IPS-NIHi7 (cell line): ENCODE results near the gene PCMT1.
A peak's percentile ranks its signal among the peaks of the same experiment; 100 is the strongest.
"Not testable (repeated sequence)": the region's sequence is repeated elsewhere in the genome, so short reads cannot be mapped to it uniquely, and the experiment has no call there.

Source experiments
- DNase-seq: peaks from one replicate; pipeline ENCODE4 v3.0.0; 2012; ENCODE audit warnings: mixed read lengths; ENCODE audit errors: extremely low spot score

PCMT1 gene

GRCh38 chr6:149750136-149750609, 632 bp downstream of the PCMT1 start:
- DNase-seq: peak; percentile 74

GRCh38 chr6:149751239-149751638, 1.7 kb downstream of the PCMT1 start:
- DNase-seq: no peak

GRCh38 chr6:149751920-149752319, 2.4 kb downstream of the PCMT1 start:
- DNase-seq: not testable (repeated sequence)

- no peak for DNase-seq
Measured at GRCh38 chr6:149752600-149753373, 3.2 kb downstream of the PCMT1 start.

- DNase-seq: not testable (repeated sequence)
Measured at GRCh38 chr6:149753374-149753637, 3.8 kb downstream of the PCMT1 start.

GRCh38 chr6:149754548-149754947, 5.0 kb downstream of the PCMT1 start:
- DNase-seq: no peak

- DNase-seq: no peak
Measured at GRCh38 chr6:149755300-149756260, 6.0 kb downstream of the PCMT1 start.

- DNase-seq: no peak
Measured at GRCh38 chr6:149756261-149756636, 6.7 kb downstream of the PCMT1 start.

GRCh38 chr6:149761438-149761837, 11.9 kb downstream of the PCMT1 start:
- DNase-seq: no peak

- no peak for DNase-seq
Measured at GRCh38 chr6:149763866-149764265, 14.3 kb downstream of the PCMT1 start.

GRCh38 chr6:149766156-149766769, 16.7 kb downstream of the PCMT1 start:
- DNase-seq: no peak

- no peak for DNase-seq
Measured at GRCh38 chr6:149769676-149770075, 20.1 kb downstream of the PCMT1 start.

- no peak for DNase-seq
Measured at GRCh38 chr6:149771185-149771584, 21.6 kb downstream of the PCMT1 start.

GRCh38 chr6:149771925-149772324, 22.4 kb downstream of the PCMT1 start:
- DNase-seq: no peak

GRCh38 chr6:149777624-149778023, 28.1 kb downstream of the PCMT1 start:
- no peak for DNase-seq

- DNase-seq: no peak
Measured at GRCh38 chr6:149779644-149779963, 30.1 kb downstream of the PCMT1 start.

- DNase-seq: no peak
Measured at GRCh38 chr6:149781715-149782114, 32.2 kb downstream of the PCMT1 start.

- no peak for DNase-seq
Measured at GRCh38 chr6:149782337-149782736, 32.8 kb downstream of the PCMT1 start.

GRCh38 chr6:149783551-149783950, 34.0 kb downstream of the PCMT1 start:
- DNase-seq: no peak

- DNase-seq: no peak
Measured at GRCh38 chr6:149806127-149806526, 56.6 kb downstream of the PCMT1 start.

GRCh38 chr6:149809798-149810197, 60.3 kb downstream of the PCMT1 start:
- no peak for DNase-seq

GRCh38 chr6:149813351-149813750, 63.8 kb downstream of the PCMT1 start:
- no peak for DNase-seq

GRCh38 chr6:149815788-149816187, 66.2 kb downstream of the PCMT1 start:
- no peak for DNase-seq
